A549 (cell line): Measurements from ENCODE around the gene TMEM18. TPM values are rescaled to one million over a fixed set of nuclear protein-coding genes. Genes with fewer than 3 reads are reported as not detected.

ENCODE experiments used
- ATAC-seq, 2 experiments: fragments of 200-7000 bp in 1 of 2; fragments of >200 bp in 1 of 2; cut with Nextera tagmentation in 1 of 2; cut with Tn5 transposase in 1 of 2; 3 replicates each; pipeline versions ENCODE4 v1.8.0 to v1.9.1; 2018 to 2020; ENCODE audit warnings: mild to moderate bottlenecking in 1 of 2, moderate library complexity in 1 of 2
- CTCF ChIA-PET: fragments of 300-600 bp; sonication (Branson Sonifier 250); formaldehyde crosslinking; extraction: SDS; loops from one replicate; lab custom pipeline; 2021; ENCODE audit warnings: antibody characterized with exemption, inconsistent platforms; lab: Yijun Ruan, JAX
- POLR2A ChIA-PET: fragments of 350-600 bp; formaldehyde crosslinking; extraction: SDS; loops from one replicate; lab custom pipeline; 2021; ENCODE audit warnings: antibody characterized with exemption, inconsistent platforms; lab: Yijun Ruan, JAX
- DNase-seq, 2 experiments: peaks; one replicate each; pipeline versions ENCODE4 v3.0.0 to v3.0.0-alpha.2; 2011 to 2016; ENCODE audit warnings: low read depth in 1 of 2, low spot score in 1 of 2
- FAIRE-seq: peaks from 2 replicates; lab custom pipeline; 2011; peaks lifted over from hg19 to GRCh38; lab: Jason Lieb, UNC
- H3K27ac ChIP-seq, 2 experiments: fragments of >200 bp; sonication (Bioruptor Twin); formaldehyde crosslinking; 3 replicates each; pipeline ENCODE4 v1.5.1; 2016 to 2017
- H3K4me1 ChIP-seq: fragments of >200 bp; sonication (Bioruptor Twin); formaldehyde crosslinking; 3 replicates; pipeline ENCODE4 v1.6.1; 2016
- H3K4me2 ChIP-seq: fragments of >200 bp; sonication (Bioruptor Twin); formaldehyde crosslinking; 3 replicates; pipeline ENCODE4 v1.6.1; 2016
- H3K4me3 ChIP-seq: fragments of >200 bp; sonication (Bioruptor Twin); formaldehyde crosslinking; 3 replicates; pipeline ENCODE4 v1.5.1; 2016
- H3K9me3 ChIP-seq: fragments of >200 bp; sonication (Bioruptor Twin); formaldehyde crosslinking; 3 replicates; pipeline ENCODE4 v1.6.1; 2016
- EP300 ChIP-seq, 2 experiments: fragments of >200 bp; sonication (Bioruptor Twin); formaldehyde crosslinking; IDR thresholded peaks; 2 replicates in 1 of 2; 3 replicates in 1 of 2; pipeline ENCODE4 v1.6.1; 2016 to 2017
- ESRRA ChIP-seq: fragments of 150-350 bp; IDR thresholded peaks from 2 replicates; pipeline ENCODE4 v1.6.1; 2014; ENCODE audit warnings: mild to moderate bottlenecking, low read length, borderline replicate concordance
- FOSL2 ChIP-seq, 2 experiments: fragments of 450-650 bp in 1 of 2; fragments of >200 bp in 1 of 2; sonication (Bioruptor Twin) in 1 of 2; formaldehyde crosslinking; IDR thresholded peaks; 2 replicates each; pipeline versions ENCODE4 v1.5.0 to v1.6.1; 2016 to 2020; ENCODE audit warnings: mild to moderate bottlenecking in 1 of 2, moderate library complexity in 1 of 2
- FOXS1 ChIP-seq: fragments of 250-450 bp; sonication (Bioruptor Pico); IDR thresholded peaks from 2 replicates; pipeline ENCODE4 v1.5.0; 2020; ENCODE audit warnings: mild to moderate bottlenecking, moderate library complexity
- GATA3 ChIP-seq: IDR thresholded peaks from 2 replicates; pipeline ENCODE4 v1.6.1; 2012; ENCODE audit warnings: borderline replicate concordance
- HOXA7 ChIP-seq: fragments of 250-450 bp; sonication (Bioruptor Pico); IDR thresholded peaks from 2 replicates; pipeline ENCODE4 v1.5.0; 2020; ENCODE audit warnings: mild to moderate bottlenecking, moderate library complexity
- JUN ChIP-seq, 2 experiments: fragments of >200 bp; sonication (Bioruptor Twin); formaldehyde crosslinking; IDR thresholded peaks; 2 replicates in 1 of 2; 3 replicates in 1 of 2; pipeline ENCODE4 v1.6.1; 2016 to 2017
- KDM1A ChIP-seq: fragments of 200-600 bp; sonication (generic); IDR thresholded peaks from 2 replicates; pipeline ENCODE4 v1.6.1; 2016; ENCODE audit warnings: low read depth, mild to moderate bottlenecking
- MYC ChIP-seq: IDR thresholded peaks from 2 replicates; pipeline ENCODE4 v1.6.1; 2012; ENCODE audit warnings: mild to moderate bottlenecking, inconsistent platforms, low read length, improper control_type of control experiment, borderline replicate concordance
- NFE2L2 ChIP-seq: fragments of 150-350 bp; conservative IDR thresholded peaks from 2 replicates; pipeline ENCODE4 v1.6.1; 2014; ENCODE audit warnings: low read length
- RFX5 ChIP-seq: fragments of 450-650 bp; IDR thresholded peaks from 2 replicates; pipeline ENCODE4 v1.7.1; 2014; ENCODE audit warnings: antibody characterized with exemption, mild to moderate bottlenecking, moderate library complexity
- SMC3 ChIP-seq: fragments of >200 bp; sonication (Bioruptor Twin); formaldehyde crosslinking; IDR thresholded peaks from 3 replicates; pipeline ENCODE4 v1.6.1; 2018; ENCODE audit warnings: inconsistent platforms
- TP53 ChIP-seq: fragments of 250-450 bp; sonication (Bioruptor Pico); IDR thresholded peaks from 2 replicates; pipeline ENCODE4 v1.5.0; 2021; ENCODE audit warnings: mild to moderate bottlenecking, moderate library complexity
- USF2 ChIP-seq: fragments of 450-650 bp; IDR thresholded peaks from 2 replicates; pipeline ENCODE4 v1.6.1; 2014; ENCODE audit warnings: antibody characterized with exemption
- ZC3H11A ChIP-seq: fragments of 450-650 bp; IDR thresholded peaks from 2 replicates; pipeline ENCODE4 v1.6.1; 2014; ENCODE audit warnings: antibody characterized with exemption, mild to moderate bottlenecking
- ZSCAN20 ChIP-seq: fragments of 250-450 bp; sonication (Bioruptor Pico); IDR thresholded peaks from 2 replicates; pipeline ENCODE4 v1.8.0; 2022; ENCODE audit warnings: mild to moderate bottlenecking, moderate library complexity
- WGBS: methylation state at CpG from one replicate; pipeline ENCODE4 v1.1.6; 2017; ENCODE audit errors: missing lambda C conversion rate; 5-methylcytosine and 5-hydroxymethylcytosine counted together
- polyA plus RNA-seq, 4 experiments: library from polyadenylated mRNA; depleted of rRNA in 3 of 4; stranded (reverse); fragments of >200 nt; fragmentation: RNase III in 1 of 4; extraction: RNeasy Plus Mini Kit Qiagen cat#74134 plus additional on column Dnase treatment in 1 of 4; gene quantifications; 2 replicates in 3 of 4; 3 replicates in 1 of 4; pipeline ENCODE4 v1.2.3, GENCODE V29; 2011 to 2017
- TF ChIP-seq, protein P1 (sequence below): IDR thresholded peaks from 2 replicates; pipeline ENCODE4 v1.6.1; 2012
- TF ChIP-seq, protein P2 (sequence below): fragments of >200 bp; sonication (Bioruptor Twin); formaldehyde crosslinking; IDR thresholded peaks from 3 replicates; pipeline ENCODE4 v1.5.1; 2016
- TF ChIP-seq, protein P3 (sequence below): fragments of 150-350 bp; IDR thresholded peaks from 2 replicates; pipeline ENCODE4 v1.6.1; 2014; ENCODE audit warnings: low read depth, mild to moderate bottlenecking, low read length

The TMEM18 gene
- polyA plus RNA-seq, 2 of the 4 experiments (the other 2 are of a cell fraction) = 35.6 to 75.0 TPM

DNA sequence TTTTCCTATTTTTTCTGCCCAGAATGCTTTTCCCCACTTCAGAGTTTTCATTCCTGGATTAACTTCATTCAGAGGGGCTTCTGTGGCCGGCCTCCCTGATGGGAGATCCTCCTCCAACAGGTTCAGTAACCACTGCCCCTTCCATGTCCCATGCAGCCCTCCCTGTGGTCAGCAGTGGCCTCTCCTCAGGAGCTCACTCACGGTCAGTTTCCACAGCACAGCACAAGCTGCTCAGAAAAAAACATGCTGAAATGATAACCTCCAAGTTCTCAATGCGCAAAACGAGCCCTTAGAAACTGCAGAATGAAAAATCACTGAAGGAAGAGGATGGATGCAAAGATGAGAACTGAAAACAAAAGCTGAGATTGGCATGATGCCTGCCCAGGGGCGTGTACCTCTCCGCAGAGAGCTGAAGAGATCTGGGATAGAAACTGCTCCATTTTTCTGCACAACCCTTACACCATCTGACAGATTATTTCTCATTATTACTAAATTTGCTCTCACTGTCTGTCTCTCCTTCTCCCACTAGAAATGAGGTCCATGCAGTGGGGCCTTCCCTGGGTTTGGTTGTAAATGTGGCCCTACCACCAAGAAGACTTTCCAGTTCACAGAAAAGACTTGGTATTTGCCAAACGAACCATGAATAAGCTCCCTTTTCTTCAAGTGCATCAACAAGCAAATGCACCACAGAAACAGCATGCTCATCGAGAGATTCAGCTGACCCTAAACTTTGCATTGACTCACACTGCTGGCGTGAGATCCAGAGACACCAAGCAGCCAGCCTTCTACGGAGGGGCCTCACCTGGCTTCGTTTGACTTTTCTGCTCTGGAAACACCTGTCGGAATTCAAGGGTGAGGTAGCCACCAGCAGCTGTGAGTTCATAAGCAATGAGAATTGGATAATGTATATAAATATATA lies 51.5 kb downstream of the TMEM18 start (continued):
- no peak for TF ChIP-seq NFE2L2
- TF ChIP-seq RFX5 = no peak

DNA sequence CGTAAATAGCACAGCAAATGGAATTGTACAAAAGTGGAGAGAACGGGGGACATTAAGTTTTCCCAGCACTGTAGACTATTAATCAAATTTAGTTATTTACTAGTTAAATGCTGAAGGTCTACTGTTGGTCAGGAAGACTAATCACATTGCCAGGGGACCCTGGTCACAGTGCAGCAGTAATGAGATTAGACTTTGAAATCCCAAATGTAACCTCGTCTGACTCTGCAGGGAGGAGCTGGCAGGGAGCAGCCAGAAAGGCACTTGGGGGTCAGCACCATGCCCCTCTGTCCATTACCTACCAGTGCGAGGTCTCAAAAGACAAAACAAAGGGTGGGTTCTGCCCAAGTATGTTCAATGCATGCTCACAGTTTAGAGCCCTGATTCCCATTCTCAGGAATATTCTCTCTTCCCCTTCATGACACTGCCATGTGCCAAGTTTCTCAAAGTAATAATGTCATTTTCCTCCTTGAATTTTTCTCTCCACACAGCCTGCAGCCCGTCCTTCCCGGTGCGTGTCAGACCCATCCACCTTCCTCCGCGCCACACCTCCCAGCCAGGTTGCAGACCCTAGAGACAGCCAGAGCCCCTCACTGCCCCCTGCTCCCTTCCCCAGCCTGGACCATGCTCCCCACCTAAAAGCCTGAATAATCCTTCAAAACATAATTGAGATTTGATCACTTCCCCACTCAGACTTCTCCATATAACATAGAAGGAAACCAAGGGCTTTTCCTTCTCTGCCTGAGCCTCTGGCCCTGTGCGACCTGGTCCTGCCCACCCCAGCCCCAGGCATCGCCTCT lies 52.5 kb downstream of the TMEM18 start:
- DNase-seq (no peak), ATAC-seq (no peak), FAIRE-seq (no peak)
- Histone ChIP-seq H3K4me2 (no peak overlapping the region), H3K27ac (no peak overlapping the region), H3K4me3 (no peak overlapping the region), H3K9me3 (peaks cover 4% of the 10 kb centered on the region; the same call in 1 of the 3 replicates), H3K4me1 (no peaks in the 10 kb centered on the region)
- CTCF ChIA-PET = no interaction called here
- WGBS = 33% methylated on average over 11 of the region's 11 CpGs
- POLR2A ChIA-PET = no interaction called here
- no peak for TF ChIP-seq USF2
- no peak for TF ChIP-seq FOXS1 (CRISPR knock-in tag)
- no peak for TF ChIP-seq ZC3H11A
- no peak for TF ChIP-seq GATA3
- TF ChIP-seq JUN (IDR thresholded peaks at IDR 0.05) = no peak
- no peak for TF ChIP-seq ESRRA
- no peak for TF ChIP-seq TP53 (CRISPR knock-in tag)
- TF ChIP-seq FOSL2 (IDR thresholded peaks at IDR 0.05) = no peak
- no peak for TF ChIP-seq FOSL2 (CRISPR knock-in tag; IDR thresholded peaks at IDR 0.05)
- TF ChIP-seq EP300 (IDR thresholded peaks at IDR 0.05) = no peak
- TF ChIP-seq, protein P1, sequence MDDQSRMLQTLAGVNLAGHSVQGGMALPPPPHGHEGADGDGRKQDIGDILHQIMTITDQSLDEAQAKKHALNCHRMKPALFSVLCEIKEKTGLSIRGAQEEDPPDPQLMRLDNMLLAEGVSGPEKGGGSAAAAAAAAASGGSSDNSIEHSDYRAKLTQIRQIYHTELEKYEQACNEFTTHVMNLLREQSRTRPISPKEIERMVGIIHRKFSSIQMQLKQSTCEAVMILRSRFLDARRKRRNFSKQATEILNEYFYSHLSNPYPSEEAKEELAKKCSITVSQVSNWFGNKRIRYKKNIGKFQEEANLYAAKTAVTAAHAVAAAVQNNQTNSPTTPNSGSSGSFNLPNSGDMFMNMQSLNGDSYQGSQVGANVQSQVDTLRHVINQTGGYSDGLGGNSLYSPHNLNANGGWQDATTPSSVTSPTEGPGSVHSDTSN = no peak
- TF ChIP-seq, protein P2, sequence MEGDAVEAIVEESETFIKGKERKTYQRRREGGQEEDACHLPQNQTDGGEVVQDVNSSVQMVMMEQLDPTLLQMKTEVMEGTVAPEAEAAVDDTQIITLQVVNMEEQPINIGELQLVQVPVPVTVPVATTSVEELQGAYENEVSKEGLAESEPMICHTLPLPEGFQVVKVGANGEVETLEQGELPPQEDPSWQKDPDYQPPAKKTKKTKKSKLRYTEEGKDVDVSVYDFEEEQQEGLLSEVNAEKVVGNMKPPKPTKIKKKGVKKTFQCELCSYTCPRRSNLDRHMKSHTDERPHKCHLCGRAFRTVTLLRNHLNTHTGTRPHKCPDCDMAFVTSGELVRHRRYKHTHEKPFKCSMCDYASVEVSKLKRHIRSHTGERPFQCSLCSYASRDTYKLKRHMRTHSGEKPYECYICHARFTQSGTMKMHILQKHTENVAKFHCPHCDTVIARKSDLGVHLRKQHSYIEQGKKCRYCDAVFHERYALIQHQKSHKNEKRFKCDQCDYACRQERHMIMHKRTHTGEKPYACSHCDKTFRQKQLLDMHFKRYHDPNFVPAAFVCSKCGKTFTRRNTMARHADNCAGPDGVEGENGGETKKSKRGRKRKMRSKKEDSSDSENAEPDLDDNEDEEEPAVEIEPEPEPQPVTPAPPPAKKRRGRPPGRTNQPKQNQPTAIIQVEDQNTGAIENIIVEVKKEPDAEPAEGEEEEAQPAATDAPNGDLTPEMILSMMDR = no peak
- TF ChIP-seq HOXA7 (CRISPR knock-in tag) = no peak
- TF ChIP-seq ZSCAN20 (CRISPR knock-in tag) = no peak
- no peak for TF ChIP-seq KDM1A
- TF ChIP-seq SMC3 = no peak
- no peak for TF ChIP-seq MYC
- TF ChIP-seq, protein P3, sequence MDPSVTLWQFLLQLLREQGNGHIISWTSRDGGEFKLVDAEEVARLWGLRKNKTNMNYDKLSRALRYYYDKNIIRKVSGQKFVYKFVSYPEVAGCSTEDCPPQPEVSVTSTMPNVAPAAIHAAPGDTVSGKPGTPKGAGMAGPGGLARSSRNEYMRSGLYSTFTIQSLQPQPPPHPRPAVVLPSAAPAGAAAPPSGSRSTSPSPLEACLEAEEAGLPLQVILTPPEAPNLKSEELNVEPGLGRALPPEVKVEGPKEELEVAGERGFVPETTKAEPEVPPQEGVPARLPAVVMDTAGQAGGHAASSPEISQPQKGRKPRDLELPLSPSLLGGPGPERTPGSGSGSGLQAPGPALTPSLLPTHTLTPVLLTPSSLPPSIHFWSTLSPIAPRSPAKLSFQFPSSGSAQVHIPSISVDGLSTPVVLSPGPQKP = no peak
